Activated CD4-positive, alpha-beta T cell treated with anti-CD3 and anti-CD28 coated beads, Interleukin-2, amount 50 U/mL, for 4 hours (primary cell): ENCODE measurements around the gene MAML2.

Experiments
- DNase-seq, 2 experiments: peaks; one replicate each; pipeline ENCODE4 v3.0.0-alpha.2; 2020

The MAML2 gene

GRCh38 chr11:96021901-96022650 lies 320.9 kb downstream of the MAML2 start:
- DNase-seq: no peak

DNA sequence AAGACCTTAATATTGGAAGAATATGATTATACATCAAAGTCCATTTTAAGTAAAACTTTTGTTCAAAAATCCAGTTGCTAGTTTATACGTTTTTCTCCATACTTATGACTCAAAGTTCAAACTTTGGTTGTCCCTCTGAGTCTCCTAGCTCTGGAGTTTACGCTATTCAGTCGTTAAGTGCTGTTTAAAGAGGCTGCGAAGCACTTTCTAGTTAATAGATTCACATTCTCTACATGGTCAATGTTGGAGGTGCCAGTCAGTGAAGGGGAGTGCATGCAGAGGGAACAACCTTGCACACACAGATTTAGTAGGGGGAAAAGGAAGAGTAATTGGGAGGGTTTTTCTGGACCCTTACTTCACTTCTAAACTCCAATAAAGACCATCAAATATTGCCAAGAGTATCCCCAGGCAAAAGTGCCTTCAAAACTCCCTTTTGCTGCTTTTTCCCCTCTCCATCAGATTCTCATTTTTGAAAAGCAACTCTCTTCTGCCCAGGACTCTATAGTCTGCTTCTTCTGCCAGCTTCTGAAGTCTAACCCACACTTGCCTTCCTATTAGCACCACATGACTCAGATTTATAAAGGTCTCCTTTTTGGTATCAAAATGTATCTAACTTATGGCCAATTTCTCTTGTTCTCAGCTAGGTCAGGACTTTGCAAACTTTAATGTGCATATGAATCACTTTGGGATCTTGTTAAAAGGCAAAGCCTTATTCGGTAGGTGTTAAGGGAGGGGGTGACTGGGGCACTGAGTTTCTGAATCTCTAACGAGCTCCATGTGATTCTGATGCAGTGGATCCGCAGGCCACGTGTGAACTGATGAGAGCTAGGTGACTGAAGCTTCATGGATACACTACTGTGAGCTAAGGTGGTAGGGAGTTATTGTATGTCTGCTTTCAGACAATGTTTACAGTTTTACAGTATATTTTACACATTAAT lies 322.9 kb downstream of the MAML2 start:
- peak in 1 of 2 experiments; percentile 6 for DNase-seq

DNA sequence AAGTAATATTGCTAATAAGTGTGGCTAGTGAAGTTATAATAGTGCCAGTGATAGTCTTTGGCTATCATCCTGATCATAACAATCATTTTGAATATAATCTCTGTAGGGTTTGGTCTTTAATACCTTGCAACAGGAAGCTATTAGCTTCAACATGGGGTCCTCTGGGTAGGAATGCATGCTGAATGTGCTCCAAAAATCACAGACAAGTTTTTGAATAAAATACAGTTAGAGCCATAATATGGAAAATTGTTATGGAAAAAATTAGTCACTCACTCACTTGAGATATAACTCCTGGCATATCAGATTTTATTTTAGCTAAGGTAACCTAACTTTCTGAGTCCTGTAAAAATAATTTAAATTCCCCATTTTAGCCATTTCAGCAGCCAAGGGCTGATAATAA lies 323.7 kb downstream of the MAML2 start:
- no peak for DNase-seq

- DNase-seq: no peak
Observed at GRCh38 chr11:96017856-96018255, 325.1 kb downstream of the MAML2 start.

- DNase-seq: no peak
Observed at GRCh38 chr11:96016978-96017502, 326.0 kb downstream of the MAML2 start.

DNA sequence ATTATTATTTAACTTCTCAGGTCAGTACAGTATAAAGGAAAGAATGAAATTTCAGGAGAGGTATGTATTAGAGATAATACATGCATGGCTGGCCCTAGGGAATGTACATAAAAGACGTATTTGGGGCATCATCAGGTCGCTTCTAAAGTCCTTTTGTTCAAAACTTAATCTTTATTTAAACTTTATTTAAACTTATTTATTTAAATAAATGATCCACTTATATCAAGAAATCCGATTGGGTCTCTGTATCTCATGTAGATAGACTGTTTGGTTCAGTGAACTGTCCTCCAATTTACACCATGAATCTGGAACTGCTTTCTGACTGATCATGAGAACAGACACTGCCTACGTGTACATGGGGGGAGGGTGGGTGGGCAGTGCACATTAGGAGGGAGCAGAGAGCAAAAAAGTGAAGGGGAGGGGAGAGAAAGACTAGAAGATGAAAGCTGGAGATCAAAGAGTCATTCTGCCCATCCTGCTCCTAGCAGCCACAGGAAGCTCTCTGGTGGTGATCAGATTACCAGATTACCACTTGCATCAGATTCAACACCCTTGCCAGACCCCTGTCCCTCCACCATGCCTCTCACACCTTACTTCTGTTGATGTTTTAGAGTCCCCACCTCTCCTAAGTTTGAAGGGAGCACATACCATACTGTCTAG lies 327.0 kb downstream of the MAML2 start:
- DNase-seq: no peak

DNA sequence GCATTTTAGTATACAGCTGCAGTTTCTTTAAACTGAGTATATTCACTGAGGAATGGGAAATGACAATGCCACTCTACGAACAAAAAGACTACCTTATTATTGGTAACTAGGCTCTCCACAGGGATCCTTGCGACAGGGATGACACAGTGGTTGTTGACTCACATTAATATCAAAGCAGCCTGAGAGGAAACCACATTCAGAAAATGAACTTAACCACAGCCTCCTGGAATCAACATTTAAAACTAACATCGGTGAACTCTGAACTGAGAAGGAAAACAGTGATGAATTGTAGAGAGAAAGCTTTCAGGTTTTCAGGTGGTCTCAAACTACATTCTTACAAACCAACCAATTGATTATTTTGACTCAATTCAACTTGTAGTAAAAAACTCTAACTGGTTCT lies 328.8 kb downstream of the MAML2 start:
- peak; percentile 37 to 45 for DNase-seq

DNA sequence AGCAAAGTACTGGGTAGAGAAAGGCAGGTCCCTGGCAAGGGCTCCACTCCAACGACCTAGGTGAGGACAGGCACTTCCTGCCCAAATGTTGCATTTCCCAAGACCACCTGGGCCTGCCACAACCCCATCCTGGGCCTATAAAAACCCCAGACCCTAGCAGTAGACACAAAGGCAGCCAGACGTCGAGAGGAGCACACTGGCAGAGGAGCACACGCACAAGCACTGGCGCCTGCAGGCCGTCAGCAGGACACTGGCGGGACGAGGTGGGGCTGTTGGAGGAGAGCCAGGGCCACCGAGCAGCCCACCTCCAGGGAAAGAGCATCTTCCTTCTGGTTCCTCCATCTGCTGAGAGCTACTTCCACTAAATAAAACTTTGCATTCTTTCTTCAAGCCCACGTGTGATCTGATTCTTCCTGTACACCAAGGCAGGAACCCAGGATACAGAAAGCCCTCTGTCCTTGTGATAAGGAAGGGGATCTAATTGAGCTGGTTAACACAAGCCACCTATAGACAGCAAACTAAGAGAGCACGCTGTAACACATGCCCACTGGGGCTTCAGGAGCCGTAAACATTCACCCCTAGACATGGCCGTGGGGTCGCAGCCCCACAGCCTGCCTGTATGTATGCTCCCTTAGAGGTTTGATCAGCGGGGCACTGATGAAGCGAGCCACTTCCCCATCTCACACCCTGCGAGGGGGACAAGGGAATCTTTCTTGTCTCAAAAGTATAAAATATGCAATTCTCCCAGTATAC lies 329.4 kb downstream of the MAML2 start:
- DNase-seq: peak; percentile 10 to 11

DNA sequence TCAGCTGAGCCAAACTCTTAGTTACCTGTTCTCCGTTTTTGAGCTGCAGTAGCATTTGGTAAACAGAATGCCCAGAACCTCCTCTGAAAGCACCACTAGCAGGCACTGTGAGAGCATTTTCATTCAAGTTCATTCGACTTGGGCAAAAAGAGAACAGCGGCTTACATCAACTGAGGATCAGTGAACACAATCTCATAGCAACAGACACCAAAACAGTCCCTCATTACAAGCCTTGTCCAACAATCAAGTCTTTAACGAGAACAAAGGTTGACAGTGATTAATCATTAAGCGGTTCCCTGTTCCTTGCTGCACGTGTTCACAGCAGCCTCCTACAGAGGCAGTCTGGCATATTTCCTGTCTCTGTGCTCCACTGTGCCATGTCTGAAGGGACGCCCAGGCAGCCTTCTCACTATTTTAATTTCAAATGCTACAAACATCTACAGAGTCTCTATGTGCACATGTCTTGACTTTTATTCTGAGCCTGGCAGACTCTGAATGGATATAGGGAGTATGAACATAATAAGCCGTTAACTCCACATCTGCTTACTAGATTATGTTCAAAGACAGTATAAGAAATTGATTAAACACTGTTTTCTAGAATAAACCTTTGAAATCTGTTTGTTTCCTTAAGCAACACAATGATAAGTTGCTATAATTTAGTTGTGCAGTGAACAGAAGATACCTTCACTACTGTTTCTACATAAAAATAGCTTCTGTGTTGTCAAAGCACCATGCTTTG lies 330.7 kb downstream of the MAML2 start:
- peak; percentile 54 to 63 for DNase-seq

GRCh38 chr11:96010683-96011082 lies 332.3 kb downstream of the MAML2 start:
- no peak for DNase-seq

- DNase-seq: no peak
Observed at GRCh38 chr11:96008161-96008720, 334.8 kb downstream of the MAML2 start.

- no peak for DNase-seq
Observed at GRCh38 chr11:96006037-96006436, 337.0 kb downstream of the MAML2 start.

GRCh38 chr11:96004862-96005261 lies 338.1 kb downstream of the MAML2 start:
- DNase-seq: no peak

GRCh38 chr11:96002754-96003290 lies 340.2 kb downstream of the MAML2 start:
- no peak for DNase-seq

DNA sequence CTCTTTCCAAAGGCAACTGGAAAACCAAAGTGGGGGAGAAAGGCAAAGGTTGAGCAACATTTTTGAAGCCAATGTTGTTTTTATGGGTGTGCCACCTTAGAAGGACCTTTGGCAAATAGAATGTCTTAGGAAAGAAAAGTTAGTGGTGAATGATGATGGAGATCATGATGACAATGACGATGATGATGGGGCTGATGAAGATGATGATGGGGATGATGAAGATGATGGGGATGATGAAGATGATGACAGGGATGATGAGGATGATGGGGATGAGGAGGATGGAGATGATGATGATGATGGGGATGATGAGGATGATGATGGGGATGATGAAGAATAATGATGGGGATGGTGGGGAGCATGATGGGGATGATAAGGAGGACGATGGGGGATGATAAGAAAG lies 340.7 kb downstream of the MAML2 start:
- DNase-seq: no peak

DNA sequence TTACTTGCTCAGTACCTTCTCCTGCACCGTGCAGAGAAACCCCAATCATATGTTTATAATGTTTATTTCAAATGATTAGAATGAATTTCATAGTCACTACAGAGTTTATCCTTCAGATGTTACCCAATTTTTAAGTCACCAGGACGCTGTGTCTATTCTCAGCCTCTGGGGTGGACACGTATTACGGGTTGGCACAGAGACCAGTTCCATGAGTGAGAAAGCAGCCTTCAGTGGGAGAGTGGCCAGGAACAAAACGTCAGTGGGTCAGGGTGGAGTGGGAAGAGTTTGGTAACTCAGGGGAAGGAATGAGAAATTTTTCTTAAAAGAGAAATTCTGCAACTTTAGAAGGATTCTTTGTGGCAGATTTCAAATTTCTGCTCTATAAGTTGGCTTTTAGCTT lies 342.0 kb downstream of the MAML2 start:
- no peak for DNase-seq

- DNase-seq: no peak
Observed at GRCh38 chr11:95999711-96000406, 343.1 kb downstream of the MAML2 start.

DNA sequence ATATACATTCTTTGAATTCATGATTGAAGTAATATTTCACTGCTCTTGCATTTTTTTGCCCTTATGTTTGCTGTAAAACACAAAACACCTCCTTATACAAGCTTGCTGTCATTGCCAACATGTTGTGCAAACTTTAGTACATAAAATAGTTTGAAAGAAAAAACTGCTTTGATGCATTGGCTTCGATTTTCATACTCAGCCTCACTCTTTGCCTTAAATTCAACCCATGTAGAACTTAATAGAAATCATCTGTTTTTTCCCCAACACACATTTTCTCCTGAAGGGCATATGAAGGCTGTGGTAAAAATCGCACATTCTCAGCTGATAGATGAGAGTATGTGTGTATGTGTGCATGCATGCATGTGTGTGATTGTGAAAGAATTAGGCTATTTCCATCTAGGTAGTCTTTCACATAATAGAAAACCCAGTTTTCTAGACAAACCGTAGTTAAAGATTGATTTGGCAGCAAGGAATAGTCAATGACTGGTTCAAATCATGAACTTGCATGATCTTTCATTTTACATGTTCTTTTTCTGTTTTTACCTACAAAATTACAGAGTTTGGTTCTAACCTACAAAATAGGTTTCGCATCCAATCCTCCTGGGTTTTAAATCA lies 346.3 kb downstream of the MAML2 start:
- DNase-seq: no peak

- DNase-seq: no peak
Observed at GRCh38 chr11:95994329-95994728, 348.7 kb downstream of the MAML2 start.
